Measurements from ENCODE around the gene UNKL.
A peak's percentile ranks its signal among the peaks of the same experiment; 100 is the strongest.

Gene UNKL

DNA sequence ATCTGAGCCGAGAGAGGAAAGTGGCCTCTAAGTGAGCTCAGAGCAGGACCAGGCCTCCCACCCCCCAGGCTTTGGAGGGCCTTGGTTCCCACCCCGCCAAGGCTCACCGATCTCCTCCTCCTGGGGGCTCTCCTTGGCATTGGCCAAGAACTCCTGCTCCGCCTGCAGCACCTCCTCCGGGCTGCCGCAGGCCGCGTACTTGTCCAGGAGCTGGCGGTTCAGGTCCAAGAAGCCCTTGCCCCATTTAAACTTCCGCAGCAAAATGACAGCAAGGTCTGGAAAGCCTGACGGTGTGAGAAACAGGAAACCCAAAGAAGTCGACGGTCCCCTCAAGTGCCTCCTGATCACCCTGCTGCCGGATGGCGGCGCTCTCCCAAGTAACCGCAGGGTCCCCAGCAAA lies 64.6 kb downstream of the UNKL start:
- DNase-seq = no peak

DNA sequence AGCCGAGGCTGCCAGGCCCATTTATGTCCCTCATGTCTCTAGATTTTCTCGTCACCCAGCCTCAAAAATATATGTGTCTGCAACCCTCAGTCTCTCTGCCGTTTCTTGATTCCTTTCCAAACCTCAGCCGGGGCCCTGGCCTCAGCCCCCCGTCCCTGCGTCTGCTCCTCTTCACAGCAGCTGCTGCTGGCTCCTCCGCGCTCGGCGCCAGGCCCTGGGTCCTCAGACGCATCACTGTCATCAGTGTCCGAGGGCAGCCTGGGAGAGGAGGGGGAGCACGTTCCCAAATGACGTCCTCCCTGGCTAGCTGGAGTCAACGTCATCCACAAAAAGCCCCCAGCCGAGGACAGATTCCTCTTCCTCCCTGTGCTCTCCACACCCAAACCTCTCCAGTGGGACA lies 65.2 kb downstream of the UNKL start:
- DNase-seq = no peak

DNA sequence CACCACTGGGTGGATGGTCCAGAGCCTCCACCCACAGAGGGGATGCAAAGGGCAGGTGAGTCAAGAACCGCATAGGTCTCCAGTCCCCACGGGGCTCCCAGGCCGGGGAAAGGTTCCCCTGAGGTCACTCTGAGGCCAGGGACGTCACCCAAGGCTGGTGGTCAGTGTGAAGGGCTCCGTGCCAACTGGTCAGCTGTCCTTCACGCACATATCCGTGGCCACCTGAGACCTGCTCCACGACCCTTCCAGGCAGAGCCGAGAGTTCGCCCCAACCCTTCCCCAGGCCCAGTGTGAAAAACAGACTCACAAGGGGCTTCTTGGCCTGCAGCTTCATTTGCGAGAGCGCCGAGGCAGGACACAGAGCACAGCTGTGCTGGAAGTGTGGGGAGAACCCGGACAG lies 65.6 kb downstream of the UNKL start:
- no peak for DNase-seq

DNA sequence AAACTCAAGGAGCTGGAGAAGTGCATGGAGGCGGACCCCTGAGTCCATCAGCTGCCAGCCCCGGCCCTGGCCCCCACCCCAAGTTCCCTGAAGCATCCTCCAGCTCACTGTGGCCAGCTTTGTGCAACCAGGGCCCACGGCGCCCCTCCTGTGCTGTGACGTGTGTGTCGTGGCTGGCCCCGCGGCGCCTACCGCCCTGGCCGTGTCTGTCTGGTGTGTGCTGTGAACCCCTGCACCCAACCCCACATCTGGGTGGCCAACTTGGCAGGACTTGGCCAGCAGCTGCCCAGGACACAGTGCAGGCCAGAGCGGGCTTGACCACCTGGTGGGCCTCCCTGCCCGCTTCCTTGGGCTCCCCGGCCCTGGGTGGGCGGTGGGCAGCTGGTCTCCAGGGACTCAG lies 66.1 kb downstream of the UNKL start:
- no peak for DNase-seq

DNA sequence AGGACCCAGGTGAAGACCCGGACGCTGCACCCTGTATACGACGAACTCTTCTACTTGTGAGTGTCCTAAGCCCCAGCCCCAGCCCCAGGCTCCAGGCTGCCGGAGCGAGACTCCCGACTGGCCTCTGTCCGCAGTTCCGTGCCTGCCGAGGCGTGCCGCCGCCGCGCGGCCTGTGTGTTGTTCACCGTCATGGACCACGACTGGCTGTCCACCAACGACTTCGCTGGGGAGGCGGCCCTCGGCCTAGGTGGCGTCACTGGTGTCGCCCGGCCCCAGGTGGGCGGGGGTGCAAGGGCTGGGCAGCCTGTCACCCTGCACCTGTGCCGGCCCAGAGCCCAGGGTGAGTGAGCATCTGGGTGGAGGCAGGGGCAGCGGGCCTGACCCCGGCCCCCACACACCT lies 66.5 kb downstream of the UNKL start:
- DNase-seq = no peak

DNA sequence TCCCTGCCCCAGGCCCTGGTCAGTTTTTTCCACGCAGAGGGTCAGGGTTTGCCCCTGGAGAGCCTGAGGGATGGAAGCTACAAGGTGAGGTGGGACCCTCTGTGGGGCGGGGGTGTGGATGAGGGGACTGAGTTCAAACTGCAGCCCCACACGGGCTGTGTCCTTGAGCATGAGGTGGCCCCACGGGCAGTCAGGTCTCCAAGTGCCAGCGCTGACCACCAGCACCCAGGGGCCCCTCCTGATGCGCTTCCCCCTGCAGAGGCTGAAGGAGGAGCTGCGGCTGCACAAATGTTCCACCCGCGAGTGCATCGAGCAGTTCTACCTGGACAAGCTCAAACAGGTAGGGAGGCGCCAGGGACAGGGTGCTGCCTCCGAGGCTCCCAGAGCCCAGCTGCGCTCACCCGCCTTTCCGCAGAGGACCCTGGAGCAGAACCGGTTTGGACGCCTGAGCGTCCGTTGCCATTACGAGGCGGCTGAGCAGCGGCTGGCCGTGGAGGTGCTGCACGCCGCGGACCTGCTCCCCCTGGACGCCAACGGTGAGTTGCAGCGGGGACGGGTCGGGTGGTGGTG lies 67.1 kb downstream of the UNKL start:
- no peak for DNase-seq

DNA sequence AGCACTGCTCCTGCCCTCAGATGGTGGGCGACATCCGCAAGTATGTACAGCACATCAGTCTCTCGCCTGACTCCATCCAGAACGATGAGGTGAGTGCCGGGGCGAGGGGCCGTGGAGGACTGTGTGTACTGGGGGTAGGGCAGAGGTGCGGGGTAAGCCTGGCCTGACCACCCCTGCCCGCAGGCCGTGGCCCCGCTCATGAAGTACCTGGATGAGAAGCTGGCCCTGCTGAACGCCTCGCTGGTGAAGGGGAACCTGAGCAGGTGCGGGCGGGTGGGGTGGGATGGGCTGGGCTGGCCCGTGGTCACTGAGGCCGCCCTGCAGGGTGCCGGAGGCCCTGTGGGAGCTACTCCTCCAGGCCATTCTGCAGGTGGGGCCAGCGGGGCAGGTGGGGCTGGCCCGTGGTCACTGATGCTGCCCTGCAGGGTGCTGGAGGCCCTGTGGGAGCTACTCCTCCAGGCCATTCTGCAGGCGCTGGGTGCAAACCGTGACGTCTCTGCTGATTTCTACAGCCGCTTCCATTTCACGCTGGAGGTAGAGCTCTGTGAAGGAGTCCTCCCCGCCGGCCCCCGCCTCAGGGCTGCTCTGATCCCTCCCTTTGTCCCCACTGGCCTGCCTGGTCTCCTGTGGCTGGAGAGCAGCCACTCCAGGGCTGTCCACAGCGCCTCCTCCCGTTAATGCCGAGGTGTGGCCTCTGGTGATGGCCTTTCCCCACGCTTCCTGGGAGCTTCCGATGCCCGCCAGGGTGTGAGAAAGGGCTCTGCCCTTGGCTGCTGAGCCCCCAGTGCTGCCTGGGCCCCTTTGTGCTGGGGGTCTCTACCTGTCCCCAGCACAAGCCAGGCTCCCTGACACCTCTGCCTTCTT lies 67.8 kb downstream of the UNKL start:
- no peak for DNase-seq

DNA sequence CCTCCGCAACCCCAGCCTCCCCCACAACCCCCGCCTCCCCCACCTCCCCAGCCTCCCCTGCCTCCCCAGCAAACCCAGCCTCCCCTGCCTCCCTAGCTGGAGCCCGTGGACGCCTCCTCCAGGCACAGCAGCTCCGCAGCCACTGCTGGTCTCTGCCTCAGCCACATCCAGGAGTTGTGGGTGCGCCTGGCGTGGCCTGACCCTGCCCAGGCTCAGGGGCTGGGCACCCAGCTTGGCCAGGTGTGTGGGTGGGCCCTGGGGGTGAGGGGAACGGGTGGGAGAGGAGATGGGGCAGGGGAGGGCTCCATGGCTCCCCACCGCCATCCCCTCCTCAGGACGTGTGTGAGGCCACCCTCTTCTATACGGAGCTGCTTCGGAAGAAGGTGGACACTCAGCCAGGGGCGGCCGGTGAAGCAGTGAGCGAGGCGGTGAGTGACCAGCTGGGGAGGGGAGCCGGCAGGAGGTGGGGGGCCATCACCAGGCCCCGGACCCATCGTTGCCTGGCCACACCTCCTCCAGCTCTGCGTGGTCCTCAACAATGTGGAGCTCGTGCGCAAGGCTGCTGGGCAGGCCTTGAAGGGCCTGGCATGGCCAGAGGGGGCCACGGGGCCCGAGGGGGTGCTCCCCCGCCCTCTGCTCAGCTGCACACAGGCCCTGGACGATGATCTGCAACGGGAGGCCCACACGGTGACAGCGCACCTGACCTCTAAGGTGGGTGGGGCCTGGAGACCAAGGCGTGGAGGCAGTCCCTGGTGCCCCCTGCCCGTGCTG lies 68.7 kb downstream of the UNKL start:
- no peak for DNase-seq

DNA sequence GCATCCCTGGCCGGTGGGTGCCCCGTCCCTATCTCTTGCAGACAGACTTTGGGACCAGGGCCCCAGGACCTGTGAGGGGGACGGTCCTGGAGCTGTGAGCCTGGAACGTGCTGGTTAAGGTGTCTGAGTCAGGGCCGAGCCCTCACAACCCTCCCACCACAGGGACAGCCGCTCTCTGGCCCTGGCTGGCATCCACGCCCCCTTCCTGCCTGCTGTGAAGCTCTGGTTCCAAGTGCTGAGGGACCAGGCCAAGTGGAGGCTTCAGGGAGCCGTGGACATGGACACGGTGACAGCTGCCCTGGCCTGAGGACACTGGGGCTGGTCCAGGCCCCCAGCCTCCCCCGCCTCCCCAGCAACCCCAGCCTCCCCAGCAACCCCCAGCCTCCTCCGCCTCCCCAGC lies 69.4 kb downstream of the UNKL start:
- DNase-seq = no peak

DNA sequence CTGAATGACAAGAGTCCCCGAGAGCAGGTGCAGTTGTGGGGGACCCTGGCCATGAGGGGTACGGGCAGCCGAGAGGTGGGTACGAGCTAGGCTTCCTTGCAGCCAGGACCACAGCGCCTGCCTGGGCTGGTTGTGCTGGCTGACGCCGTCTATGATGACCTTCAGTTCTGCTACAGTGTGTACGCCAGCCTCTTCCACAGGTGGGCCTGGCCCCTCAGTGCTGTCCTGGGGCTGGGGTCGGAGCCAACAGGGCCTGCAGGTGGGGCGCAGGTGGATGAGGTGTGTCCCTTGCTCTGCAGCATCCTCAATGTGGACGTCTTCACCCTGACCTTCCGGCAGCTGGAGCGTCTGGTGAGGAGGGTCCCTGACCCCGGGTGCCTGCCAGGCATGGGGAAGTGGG lies 70.0 kb downstream of the UNKL start:
- DNase-seq = no peak

DNA sequence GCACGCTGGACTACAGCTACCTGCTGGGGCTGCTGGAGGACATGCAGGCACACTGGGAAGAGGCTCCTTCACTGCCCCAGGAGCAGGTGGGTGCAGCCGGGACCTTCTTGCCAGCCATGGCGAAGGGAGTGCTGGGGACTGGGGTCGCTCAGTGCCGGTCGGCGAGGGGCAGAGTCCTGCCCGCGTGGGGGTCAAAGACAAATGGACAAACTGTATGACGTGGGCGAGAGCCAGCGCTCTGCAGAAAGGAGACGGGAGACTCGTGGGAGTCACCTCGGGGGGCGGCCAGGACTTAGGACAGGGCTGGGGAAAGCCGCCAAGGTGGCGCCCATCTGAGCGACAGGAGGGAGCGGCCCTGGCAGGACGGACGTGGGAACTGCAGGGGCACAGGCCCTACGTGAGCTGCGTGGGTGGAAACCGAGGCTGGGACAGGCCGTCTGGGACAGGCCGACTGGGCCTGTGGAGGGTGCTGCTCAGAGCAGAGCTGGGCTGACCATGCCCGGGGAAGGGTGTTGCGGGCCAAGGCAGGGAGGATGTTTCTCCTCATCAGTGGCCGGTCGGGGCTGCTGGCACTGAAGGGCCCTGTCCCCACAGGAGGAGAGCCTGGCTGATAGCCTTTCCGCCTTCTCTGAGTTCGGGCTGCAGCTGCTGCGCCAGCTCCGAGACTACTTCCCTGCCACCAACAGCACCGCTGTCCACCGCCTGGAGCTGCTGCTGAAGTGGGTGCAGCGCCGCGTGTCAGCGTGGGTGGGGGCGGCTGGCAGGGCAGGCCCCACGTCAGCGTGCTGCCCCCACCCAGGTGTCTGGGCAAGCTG lies 70.9 kb downstream of the UNKL start:
- no peak for DNase-seq

DNA sequence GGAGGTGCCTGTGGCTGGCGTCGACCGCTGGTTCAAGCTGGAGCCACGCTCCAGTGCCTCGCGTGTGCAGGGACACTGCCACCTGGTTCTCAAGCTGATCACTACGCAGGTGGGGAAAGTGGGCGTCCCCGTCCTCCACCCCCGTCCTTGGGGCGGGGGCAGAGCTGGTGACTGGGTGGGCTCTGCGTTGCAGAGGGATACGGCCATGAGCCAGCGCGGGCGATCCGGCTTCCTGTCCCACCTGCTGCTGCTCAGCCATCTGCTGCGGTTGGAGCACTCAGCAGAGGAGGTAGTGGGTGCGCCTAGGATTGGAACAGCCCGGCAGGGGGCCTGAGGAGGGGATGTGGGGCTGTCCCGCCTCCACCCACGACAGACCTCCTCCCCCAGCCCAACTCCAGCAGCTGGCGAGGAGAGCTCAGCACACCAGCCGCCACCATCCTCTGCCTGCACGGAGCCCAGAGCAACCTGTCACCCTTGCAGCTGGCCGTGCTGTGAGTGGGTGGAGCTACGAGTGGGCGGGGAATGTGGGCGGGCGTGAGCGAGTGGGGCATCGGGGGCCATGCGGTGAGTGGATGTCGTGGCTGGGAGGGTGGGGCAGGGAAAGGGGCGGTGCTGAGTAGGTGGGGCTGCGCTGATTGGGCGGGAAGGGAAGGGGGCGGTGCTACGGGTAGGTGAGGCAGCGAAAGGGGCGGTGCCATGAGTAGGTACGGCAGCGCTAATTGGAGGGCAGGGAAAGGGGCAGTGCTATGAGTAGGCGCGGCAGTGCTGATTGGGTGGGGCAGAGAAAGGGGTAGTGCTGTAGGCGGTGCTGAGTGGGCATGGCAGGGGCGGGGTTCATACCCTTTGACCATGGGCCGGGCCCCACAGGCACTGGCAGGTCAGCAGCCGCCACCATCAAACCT lies 71.7 kb downstream of the UNKL start:
- peak; percentile 93 for DNase-seq

DNA sequence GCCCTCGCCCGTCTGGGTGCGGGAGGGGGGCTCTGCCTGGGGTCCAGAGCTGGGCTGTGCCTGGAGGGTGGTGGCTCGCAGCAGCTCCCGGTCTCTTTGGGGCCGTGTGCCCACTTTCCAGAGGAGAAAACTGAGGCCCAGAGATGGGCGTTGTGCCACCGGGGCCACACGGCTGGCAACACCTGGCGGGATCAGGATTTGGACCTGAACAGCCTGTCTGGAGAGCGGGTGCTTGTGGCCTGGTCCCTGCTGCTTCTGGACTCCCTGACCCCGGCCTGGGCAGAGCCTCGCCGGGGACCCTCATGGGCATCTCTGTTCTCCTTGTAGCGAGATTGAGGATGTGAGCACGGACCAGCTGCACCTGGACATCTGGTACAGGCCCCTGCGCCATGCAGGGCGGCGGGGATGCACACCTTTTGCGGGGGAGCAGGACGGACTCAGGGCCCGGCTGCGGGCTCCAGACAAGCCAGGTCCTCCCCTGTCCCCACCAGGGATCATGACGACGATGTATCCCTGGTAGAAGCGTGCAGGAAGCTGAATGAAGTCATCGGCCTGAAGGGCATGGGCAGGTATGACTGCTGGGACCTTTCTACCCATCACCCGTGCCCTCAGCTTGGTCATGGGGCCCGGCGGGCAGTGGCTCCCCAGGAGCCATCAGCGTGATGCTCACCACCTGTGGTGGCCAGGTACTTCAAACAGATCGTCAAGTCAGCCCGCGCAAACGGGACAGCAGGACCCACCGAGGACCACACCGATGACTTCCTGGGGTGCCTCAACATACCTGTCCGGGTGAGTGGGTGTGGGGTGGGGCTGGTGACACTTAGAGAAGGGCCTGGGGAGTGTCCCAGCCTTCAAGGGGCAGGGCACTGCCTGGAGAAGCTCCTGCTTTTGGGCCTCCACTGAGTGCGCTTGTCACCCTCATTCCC lies 72.7 kb downstream of the UNKL start:
- no peak for DNase-seq

DNA sequence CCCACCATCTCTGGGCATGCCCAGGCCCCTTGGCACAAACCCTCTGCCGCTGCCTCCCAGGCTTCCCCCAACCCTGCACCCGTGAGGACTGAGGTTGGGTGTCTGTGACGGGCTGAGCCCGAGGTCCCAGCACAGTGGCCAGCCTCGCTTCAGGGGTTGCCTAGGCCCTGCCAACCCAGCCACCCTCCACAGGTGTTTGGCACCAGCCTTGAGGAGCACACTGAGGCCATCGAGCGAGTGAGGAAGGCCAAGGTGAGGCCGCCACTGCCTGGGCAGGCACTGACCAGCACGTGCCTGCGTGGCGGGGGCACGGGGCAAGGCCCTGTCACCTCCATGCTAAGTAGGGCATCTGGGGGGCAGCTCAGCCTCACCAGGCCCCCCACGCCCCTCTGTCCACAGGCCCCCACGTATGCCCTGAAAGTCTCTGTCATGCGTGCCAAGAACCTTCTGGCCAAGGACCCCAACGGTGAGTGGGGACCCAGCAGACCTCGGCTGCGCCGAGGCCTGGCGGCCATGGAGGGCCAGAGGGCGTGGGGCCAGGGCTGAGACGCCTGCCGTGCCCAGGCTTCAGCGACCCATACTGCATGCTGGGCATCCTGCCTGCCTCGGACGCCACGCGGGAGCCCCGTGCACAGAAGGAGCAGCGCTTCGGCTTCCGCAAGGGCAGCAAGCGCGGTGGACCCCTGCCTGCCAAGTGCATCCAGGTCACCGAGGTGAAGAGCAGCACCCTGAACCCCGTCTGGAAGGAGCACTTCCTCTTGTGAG lies 73.6 kb downstream of the UNKL start:
- DNase-seq = no peak

DNA sequence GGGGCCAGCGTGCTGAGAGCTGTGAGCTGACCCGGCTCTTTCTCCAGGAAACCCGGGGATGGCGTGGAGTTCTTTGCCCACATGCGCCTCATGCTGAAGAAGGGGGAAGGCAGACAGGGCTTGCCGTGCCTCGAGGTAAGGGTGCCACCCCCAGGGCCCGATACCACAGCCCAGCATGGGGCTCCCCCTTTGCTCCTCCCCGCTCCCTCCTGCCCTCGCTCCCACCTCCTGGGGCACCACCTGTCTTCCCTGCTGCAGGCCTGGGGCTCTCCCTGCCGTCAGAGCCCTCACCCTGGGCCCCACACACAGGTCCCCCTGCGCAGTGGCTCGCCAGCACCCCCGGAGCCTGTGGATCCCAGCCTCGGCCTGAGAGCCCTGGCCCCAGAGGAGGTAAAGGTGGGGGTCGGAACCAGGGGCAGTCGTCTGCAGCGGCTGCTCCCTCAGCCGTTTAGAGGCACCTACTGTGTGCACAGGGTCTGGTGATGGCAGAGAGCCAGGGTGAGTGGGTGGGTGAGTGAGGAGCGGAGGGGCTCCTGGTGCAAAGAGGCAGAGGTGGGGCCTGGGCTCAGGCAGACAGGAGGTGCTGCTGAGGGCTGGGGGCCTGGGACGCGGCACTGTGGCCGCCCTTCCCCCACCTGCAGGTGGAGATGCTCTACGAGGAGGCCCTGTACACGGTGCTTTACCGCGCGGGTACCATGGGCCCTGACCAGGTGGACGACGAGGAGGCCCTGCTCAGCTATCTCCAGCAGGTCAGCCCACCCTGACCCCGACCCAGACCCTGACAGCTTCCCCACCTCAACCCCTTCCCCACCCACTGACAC lies 75.4 kb downstream of the UNKL start:
- no peak for DNase-seq

DNA sequence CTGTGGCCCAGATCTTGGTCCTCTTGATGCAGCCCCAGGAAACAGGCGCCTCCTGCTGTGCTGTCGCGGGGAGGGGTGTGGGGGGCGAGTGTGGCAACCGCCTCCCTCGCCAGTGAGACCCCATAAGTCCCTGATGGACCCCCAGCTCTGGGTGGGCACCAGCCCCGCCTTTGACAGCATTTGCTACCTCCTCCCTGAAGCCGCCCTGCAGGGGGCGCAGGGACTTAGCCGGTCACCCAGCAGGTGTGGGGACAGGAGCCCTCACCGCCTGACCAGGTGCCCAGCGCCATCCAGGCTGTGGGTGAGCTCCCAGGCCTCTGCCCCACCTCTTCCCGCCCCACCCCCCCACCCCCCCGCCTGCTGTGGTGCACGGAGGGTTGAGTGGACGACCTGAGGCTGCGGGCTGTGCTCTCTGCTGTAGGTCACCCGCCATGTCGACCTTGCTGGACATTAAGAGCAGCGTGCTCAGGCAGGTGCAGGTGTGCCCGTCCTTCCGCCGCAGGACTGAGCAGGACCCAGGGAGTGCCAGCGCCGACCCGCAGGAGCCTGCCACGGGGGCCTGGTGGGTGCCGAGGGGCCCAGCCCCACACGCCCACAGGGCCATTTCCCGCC lies 76.3 kb downstream of the UNKL start:
- peak; percentile 12 for DNase-seq

DNA sequence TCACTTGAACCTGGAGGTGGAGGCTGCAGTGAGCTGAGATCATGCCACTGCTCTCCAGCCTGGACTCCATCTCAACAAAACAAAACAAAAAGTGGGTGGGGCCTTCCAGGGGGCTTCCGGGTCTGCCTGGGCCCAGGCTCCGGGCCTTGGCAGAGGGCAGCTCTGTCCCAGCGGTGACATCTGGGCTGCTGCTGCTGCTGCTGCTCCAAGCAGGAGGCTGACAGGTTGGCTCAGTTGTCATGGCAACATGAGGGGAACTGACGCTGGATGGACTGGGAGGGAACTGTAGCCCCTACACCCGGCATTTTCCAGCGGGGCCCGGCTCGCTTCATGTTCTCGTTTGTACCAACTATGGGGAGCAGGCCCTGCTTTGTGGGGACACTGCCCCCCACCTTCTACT lies 77.0 kb downstream of the UNKL start:
- no peak for DNase-seq

DNA sequence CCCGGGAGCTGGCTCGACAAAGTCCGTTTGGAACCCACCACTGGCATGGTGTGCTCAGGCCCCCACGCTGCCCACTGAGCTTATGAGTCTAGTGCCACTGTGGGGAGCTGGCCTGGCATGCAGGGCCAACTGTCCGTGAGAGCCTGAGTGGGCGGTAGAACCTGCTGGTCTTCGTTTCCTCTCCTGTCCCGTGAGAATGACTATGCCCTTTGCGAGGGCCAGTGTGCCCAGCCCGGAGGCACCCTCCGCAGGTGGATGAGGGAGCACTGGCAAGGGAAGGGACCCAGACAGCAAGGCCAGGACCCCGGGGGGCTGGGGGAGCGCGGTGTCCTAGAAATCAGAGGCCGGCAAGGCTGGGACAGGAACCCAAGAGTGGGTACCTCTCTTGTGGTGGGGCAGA lies 77.9 kb downstream of the UNKL start:
- no peak for DNase-seq

DNA sequence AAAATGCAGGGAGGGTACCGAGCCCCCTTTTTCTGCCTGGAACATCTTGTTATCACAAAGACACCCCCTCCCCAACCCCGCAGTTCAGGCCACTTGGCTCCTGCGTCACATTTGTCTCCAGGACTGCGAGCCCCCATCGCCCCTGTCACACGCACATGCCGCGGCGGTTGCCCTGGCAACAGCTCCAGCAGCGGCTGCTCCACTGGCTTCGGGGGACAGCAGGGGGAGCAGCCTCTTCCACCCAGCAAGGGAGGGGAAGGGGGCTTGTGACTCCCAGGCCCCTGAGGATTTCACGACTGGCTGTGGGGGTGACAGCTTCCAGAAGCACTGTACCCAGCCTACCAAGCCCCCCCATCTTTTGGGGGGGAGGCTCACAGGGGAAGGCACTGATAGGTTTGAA lies 78.5 kb downstream of the UNKL start:
- no peak for DNase-seq

All from effector CD8-positive, alpha-beta T cell (primary cell).